WTC11 (cell line): ENCODE results near the gene FMNL3. TPM values are rescaled to one million over a fixed set of nuclear protein-coding genes. Genes with fewer than 3 reads are reported as not detected.

Source experiments
- ATAC-seq: fragments of 200-7000 bp; cut with Tn5 transposase; 2 replicates; pipeline ENCODE4 v1.10.0; 2021; ENCODE audit warnings: mild to moderate bottlenecking, moderate library complexity
- CTCF ChIA-PET: fragments of 300-600 bp; sonication (Branson Sonifier 250); formaldehyde crosslinking; loops from one replicate; lab custom pipeline; 2021; ENCODE audit warnings: antibody characterized with exemption; lab: Charles Lee
- POLR2A ChIA-PET: fragments of 350-600 bp; sonication (Branson Sonifier 250); formaldehyde crosslinking; loops from one replicate; lab custom pipeline; 2021; ENCODE audit warnings: antibody characterized with exemption; lab: Charles Lee
- DNase-seq: peaks from one replicate; pipeline ENCODE4 v3.0.0; 2021; ENCODE audit warnings: low spot score
- H3K27ac Mint-ChIP-seq: 2 replicates; pipeline ENCODE4 v1.8.0; 2021; ENCODE audit warnings: mixed read lengths
- H3K27me3 Mint-ChIP-seq: 2 replicates; pipeline ENCODE4 v1.8.0; 2021; ENCODE audit warnings: low read depth, mild to moderate bottlenecking, moderate library complexity, mixed read lengths
- H3K36me3 Mint-ChIP-seq: 2 replicates; pipeline ENCODE4 v1.8.0; 2021; ENCODE audit warnings: mixed read lengths
- H3K4me1 Mint-ChIP-seq: 2 replicates; pipeline ENCODE4 v1.8.0; 2022; ENCODE audit warnings: mixed read lengths
- H3K4me3 Mint-ChIP-seq: 2 replicates; pipeline ENCODE4 v1.8.0; 2021; ENCODE audit warnings: mild to moderate bottlenecking, moderate library complexity, mixed read lengths
- H3K9me3 Mint-ChIP-seq: 2 replicates; pipeline ENCODE4 v1.8.0; 2021; ENCODE audit warnings: mixed read lengths
- AR ChIP-seq: fragments of 250-450 bp; sonication (Bioruptor Pico); IDR thresholded peaks from 2 replicates; pipeline ENCODE4 v1.9.0; 2021; ENCODE audit warnings: mild to moderate bottlenecking
- ATF2 ChIP-seq: sonication (generic); formaldehyde crosslinking; IDR thresholded peaks from 2 replicates; pipeline ENCODE4 v1.8.1; 2022; ENCODE audit warnings: low read depth, missing genetic modification reagents, borderline replicate concordance
- CDX4 ChIP-seq: fragments of 250-450 bp; sonication (Bioruptor Pico); IDR thresholded peaks from 2 replicates; pipeline ENCODE4 v1.9.0; 2021; ENCODE audit warnings: moderate library complexity, mild to moderate bottlenecking, inconsistent platforms, borderline replicate concordance
- ERG ChIP-seq: fragments of 250-450 bp; sonication (Bioruptor Pico); IDR thresholded peaks from 2 replicates; pipeline ENCODE4 v1.8.0; 2021; ENCODE audit warnings: mild to moderate bottlenecking
- FOXK1 ChIP-seq: sonication (generic); formaldehyde crosslinking; IDR thresholded peaks from 2 replicates; pipeline ENCODE4 v1.8.0; 2022; ENCODE audit warnings: mild to moderate bottlenecking, moderate library complexity, missing genetic modification reagents
- FOXP1 ChIP-seq: sonication (generic); formaldehyde crosslinking; IDR thresholded peaks from 2 replicates; pipeline ENCODE4 v1.8.0; 2022; ENCODE audit warnings: missing genetic modification reagents, mild to moderate bottlenecking, moderate library complexity, borderline replicate concordance
- JUN ChIP-seq: sonication (generic); formaldehyde crosslinking; IDR thresholded peaks from 2 replicates; pipeline ENCODE4 v1.8.0; 2023; ENCODE audit warnings: mild to moderate bottlenecking, missing genetic modification reagents
- NR1H2 ChIP-seq: sonication (generic); formaldehyde crosslinking; IDR thresholded peaks from 2 replicates; pipeline ENCODE4 v1.9.0; 2021; ENCODE audit warnings: mild to moderate bottlenecking, moderate library complexity, missing genetic modification reagents
- OVOL2 ChIP-seq: fragments of 250-450 bp; sonication (Bioruptor Pico); IDR thresholded peaks from 2 replicates; pipeline ENCODE4 v1.9.0; 2021; ENCODE audit warnings: mild to moderate bottlenecking, borderline replicate concordance
- PREB ChIP-seq: sonication (generic); formaldehyde crosslinking; IDR thresholded peaks from 2 replicates; pipeline ENCODE4 v1.8.1; 2022; ENCODE audit warnings: mild to moderate bottlenecking, missing genetic modification reagents, moderate library complexity, borderline replicate concordance
- RELA ChIP-seq: sonication (generic); formaldehyde crosslinking; IDR thresholded peaks from 2 replicates; pipeline ENCODE4 v1.8.1; 2022; ENCODE audit warnings: missing genetic modification reagents, mild to moderate bottlenecking, borderline replicate concordance
- ZBTB21 ChIP-seq: sonication (generic); formaldehyde crosslinking; IDR thresholded peaks from 2 replicates; pipeline ENCODE4 v1.8.1; 2023; ENCODE audit warnings: mild to moderate bottlenecking, missing genetic modification reagents, borderline replicate concordance
- ZNF121 ChIP-seq: sonication (generic); formaldehyde crosslinking; IDR thresholded peaks from 2 replicates; pipeline ENCODE4 v1.8.0; 2023; ENCODE audit warnings: missing genetic modification reagents
- ZNF512 ChIP-seq: sonication (generic); formaldehyde crosslinking; IDR thresholded peaks from 2 replicates; pipeline ENCODE4 v1.8.1; 2022; ENCODE audit warnings: missing genetic modification reagents, borderline replicate concordance
- total RNA-seq: library from RNA; stranded (reverse); gene quantifications from 3 replicates; pipeline ENCODE4 v1.2.3, GENCODE V29; 2021

The FMNL3 gene
- total RNA-seq, 1 experiment from 2014 or later, result 19.3 TPM

GRCh38 chr12:49661191-49661590, 46.0 kb downstream of the FMNL3 start (continued):
- TF ChIP-seq ZNF512 (CRISPR knock-in tag) (no peak), ERG (CRISPR knock-in tag) (no peak), PREB (no peak)
- TF ChIP-seq, all 79 proteins: peak for 0

GRCh38 chr12:49659753-49660152, 47.5 kb downstream of the FMNL3 start:
- TF ChIP-seq FOXK1 (CRISPR knock-in tag) (no peak), JUN (no peak), ZBTB21 (CRISPR knock-in tag) (no peak), FOXP1 (no peak), NR1H2 (CRISPR knock-in tag) (no peak), CDX4 (CRISPR knock-in tag) (no peak), AR (no peak), OVOL2 (no peak)
- peaks cover 30% of the 10 kb centered on the region for H3K36me3 Mint-ChIP-seq
- no peak overlapping the region for H3K4me3 Mint-ChIP-seq
- H3K27ac Mint-ChIP-seq, result no peak overlapping the region
- no peaks in the 10 kb centered on the region for H3K27me3 Mint-ChIP-seq
- H3K9me3 Mint-ChIP-seq, result no peaks in the 10 kb centered on the region
- H3K4me1 Mint-ChIP-seq, result peaks cover 19% of the 10 kb centered on the region
- CTCF ChIA-PET, result no interaction called here
- POLR2A ChIA-PET, result interaction anchor here (0.5 kb wide), 1 partner anchor 38 kb away, joined by 3 read pairs; no protein-coding TSS in a partner anchor
- ATAC-seq (no peak), DNase-seq (no peak)

GRCh38 chr12:49658276-49658675, 48.9 kb downstream of the FMNL3 start:
- POLR2A ChIA-PET, result no interaction called here
- no peak for DNase-seq
- Mint-ChIP-seq H3K9me3 (no peaks in the 10 kb centered on the region), H3K27me3 (no peaks in the 10 kb centered on the region), H3K4me3 (no peak overlapping the region), H3K36me3 (peaks cover 37% of the 10 kb centered on the region), H3K4me1 (peaks cover 12% of the 10 kb centered on the region)
- ATAC-seq, result no peak
- TF ChIP-seq ATF2 (CRISPR knock-in tag) (no peak), ZNF121 (CRISPR knock-in tag) (no peak), RELA (no peak)
- TF ChIP-seq, all 79 proteins: peak for 0
- CTCF ChIA-PET, result interaction anchor here (0.6 to 0.7 kb wide), 2 partner anchors 83 to 1860 kb away, joined by 3 to 4 read pairs; partner anchors contain the start of gene TMBIM6
- H3K27ac Mint-ChIP-seq, result no peak overlapping the region; the same call in 1 of the 2 replicates
